Bronchial epithelial cell (primary cell): Measurements from ENCODE around the gene MARCHF10. TPM values are rescaled to one million over a fixed set of nuclear protein-coding genes. Genes with fewer than 3 reads are reported as not detected.

Experiments
- DNase-seq: peaks from one replicate; pipeline ENCODE4 v3.0.0-alpha.2; 2010; ENCODE audit warnings: low read depth
- FAIRE-seq: peaks from 2 replicates; lab custom pipeline; 2011; peaks lifted over from hg19 to GRCh38; lab: Jason Lieb, UNC
- H3K27me3 ChIP-seq: 2 replicates; pipeline ENCODE4 v1.5.1; 2011; ENCODE audit warnings: low read length; ENCODE audit not compliant: control insufficient read depth, insufficient read depth
- H3K36me3 ChIP-seq: 2 replicates; pipeline ENCODE4 v1.5.1; 2011; ENCODE audit warnings: low read length; ENCODE audit not compliant: control insufficient read depth, insufficient read depth
- H3K4me3 ChIP-seq: 2 replicates; pipeline ENCODE4 v1.5.1; 2011; ENCODE audit warnings: mild to moderate bottlenecking, low read depth, low read length, control low read depth
- total RNA-seq: library from RNA; depleted of rRNA; stranded (reverse); fragments of >200 nt; gene quantifications from 2 replicates; pipeline ENCODE4 v1.2.1, GENCODE V29; 2014
- TF ChIP-seq, protein P1 (sequence below): IDR thresholded peaks from 2 replicates; pipeline ENCODE4 v1.5.1; 2011; ENCODE audit warnings: mild to moderate bottlenecking, moderate library complexity, low read length, control low read depth, inconsistent platforms; ENCODE audit not compliant: insufficient read depth, severe bottlenecking

MARCHF10 gene
- total RNA-seq, 1 donor from 2014 or later: not detected

DNA sequence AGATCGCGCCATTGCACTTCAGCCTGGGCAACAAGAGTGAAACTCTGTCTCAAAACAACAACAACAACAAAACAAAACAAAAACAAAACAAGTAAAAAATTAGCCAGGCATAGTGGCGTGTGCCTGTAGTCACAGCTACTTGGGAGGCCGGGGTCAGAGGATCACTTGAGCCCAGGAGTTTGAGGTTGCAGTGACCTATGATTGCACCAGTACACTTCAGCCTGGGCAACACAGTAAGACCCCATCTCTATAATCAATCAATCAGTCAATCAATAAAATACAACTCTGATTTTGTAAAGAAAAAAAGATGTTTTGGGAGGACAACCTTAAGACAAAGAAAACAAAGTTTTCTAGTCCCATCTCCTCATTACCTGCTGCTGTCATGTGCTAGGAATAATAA is 51.9 kb downstream of the MARCHF10 start:
- FAIRE-seq (no peak), DNase-seq (no peak)
- Histone ChIP-seq H3K36me3 (no peaks in the 10 kb centered on the region), H3K27me3 (no peaks in the 10 kb centered on the region), H3K4me3 (no peak overlapping the region)
- TF ChIP-seq, protein P1, sequence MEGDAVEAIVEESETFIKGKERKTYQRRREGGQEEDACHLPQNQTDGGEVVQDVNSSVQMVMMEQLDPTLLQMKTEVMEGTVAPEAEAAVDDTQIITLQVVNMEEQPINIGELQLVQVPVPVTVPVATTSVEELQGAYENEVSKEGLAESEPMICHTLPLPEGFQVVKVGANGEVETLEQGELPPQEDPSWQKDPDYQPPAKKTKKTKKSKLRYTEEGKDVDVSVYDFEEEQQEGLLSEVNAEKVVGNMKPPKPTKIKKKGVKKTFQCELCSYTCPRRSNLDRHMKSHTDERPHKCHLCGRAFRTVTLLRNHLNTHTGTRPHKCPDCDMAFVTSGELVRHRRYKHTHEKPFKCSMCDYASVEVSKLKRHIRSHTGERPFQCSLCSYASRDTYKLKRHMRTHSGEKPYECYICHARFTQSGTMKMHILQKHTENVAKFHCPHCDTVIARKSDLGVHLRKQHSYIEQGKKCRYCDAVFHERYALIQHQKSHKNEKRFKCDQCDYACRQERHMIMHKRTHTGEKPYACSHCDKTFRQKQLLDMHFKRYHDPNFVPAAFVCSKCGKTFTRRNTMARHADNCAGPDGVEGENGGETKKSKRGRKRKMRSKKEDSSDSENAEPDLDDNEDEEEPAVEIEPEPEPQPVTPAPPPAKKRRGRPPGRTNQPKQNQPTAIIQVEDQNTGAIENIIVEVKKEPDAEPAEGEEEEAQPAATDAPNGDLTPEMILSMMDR: no peak

DNA sequence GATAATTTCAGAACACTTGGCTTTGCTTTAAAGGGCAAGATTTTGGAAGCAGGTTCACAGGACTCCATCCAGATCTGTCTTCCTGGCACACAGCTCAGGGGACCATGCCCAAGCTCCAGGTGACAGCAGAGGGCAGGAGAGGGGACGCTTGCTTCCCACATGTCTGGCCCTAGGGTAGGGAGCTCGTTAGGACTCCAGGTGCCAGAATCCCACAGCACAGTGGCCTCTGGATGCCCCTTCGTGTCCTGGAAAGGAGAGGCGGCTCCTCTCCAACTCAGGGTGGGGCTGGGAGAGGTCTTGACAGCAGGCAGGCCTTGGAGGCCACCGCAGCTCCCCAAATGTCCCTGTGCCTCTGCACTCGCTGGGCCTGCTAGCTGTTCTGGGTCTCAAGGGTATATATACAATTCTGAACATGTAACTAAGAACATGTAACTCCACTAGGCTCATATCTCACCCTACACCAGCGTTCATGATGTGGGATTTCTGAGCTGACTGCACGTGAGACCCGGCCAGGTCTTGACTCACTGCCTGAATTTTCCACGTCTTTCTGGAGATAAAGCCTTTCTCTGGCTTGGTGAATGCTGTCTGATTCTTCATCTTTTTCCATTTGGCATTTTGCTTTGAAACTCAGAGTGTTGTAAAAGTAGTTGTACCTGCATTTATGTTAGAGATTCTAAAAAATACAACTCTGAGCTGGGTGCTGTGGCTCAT is 52.8 kb downstream of the MARCHF10 start:
- no peak for DNase-seq
- Histone ChIP-seq H3K27me3 (no peaks in the 10 kb centered on the region), H3K36me3 (no peaks in the 10 kb centered on the region), H3K4me3 (no peak overlapping the region)
- FAIRE-seq: no peak
- TF ChIP-seq, protein P1: no peak

DNA sequence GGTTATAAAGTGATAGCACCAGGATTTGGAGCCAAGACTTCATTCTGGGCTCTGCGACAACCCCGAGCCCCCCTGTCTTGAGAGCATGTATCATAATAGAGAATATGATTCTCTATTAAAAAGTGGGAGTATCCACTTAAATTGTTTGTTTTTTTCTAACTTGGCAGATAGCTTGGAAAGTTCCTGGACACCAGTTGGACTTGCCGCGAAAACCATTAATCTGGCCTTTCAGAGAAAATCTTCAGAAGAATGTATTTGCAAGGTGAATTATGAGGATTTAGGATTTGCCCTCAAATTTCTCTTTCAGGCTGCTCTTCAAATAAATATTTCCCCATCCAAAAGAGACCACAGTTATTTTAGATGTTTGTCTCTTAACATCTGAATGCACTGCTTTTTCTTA is 53.5 kb downstream of the MARCHF10 start:
- TF ChIP-seq, protein P1: no peak
- DNase-seq (no peak), FAIRE-seq (no peak)

DNA sequence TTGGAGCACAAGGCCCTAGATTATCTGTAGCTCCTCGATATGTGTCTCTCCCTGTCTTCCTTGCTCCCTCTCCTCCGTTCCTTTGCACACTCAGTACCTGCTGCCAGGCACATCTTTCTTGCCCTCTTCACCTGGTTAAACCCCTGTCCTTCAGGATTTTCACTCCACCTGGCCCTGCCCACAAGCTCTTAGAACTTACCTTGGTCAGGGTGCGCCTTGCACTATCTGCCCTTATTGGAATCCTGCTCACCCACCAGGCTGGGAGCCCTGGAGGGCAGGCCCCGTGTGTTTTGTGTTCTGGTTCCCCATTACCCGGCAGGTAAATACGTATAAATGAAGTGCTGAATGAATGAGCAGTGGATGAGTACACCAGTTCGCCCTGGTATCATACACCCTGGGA is 54.6 kb downstream of the MARCHF10 start:
- FAIRE-seq (no peak), DNase-seq (no peak)
- TF ChIP-seq, protein P1: no peak
- Histone ChIP-seq H3K27me3 (no peaks in the 10 kb centered on the region), H3K4me3 (no peak overlapping the region), H3K36me3 (no peaks in the 10 kb centered on the region)

More for the DNA sequence above, 53.5 kb downstream of the MARCHF10 start:
- no peak overlapping the region for H3K4me3 ChIP-seq
- H3K27me3 ChIP-seq: no peaks in the 10 kb centered on the region
- H3K36me3 ChIP-seq: no peaks in the 10 kb centered on the region

DNA sequence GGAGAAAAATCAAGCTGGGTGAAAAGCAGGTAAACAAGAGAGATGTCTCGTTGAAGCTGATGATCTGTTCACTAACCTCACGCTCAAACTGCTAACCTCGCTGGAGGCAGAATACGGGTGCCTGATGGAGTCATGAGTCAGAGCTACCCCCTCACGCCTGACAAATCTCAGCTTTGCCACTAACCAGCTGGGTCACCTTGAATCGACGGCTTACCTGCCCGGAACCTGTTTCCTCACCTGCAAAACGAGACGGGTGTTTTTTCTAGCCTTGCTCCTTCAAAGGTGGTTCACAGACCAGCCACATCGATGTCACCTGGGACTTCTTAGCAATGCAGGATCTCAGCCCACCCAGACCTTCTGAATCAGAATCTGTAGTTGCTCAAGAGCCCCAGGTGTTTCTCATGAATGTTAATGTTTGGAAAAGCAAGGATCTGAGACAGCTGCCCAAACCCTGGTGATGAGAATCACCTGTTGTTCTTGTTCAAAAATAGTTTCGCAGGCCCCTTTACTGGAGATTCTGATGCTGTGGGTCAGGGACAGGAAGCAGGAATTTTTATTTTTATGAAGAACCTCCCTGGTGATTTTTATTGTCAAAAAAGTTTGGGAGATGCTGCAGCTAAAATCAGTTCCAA is 56.9 kb downstream of the MARCHF10 start:
- FAIRE-seq (no peak), DNase-seq (peak; percentile 48)
- no peaks in the 10 kb centered on the region for H3K36me3 ChIP-seq
- H3K27me3 ChIP-seq: no peaks in the 10 kb centered on the region
- TF ChIP-seq, protein P1: no peak
- H3K4me3 ChIP-seq: no peak overlapping the region

DNA sequence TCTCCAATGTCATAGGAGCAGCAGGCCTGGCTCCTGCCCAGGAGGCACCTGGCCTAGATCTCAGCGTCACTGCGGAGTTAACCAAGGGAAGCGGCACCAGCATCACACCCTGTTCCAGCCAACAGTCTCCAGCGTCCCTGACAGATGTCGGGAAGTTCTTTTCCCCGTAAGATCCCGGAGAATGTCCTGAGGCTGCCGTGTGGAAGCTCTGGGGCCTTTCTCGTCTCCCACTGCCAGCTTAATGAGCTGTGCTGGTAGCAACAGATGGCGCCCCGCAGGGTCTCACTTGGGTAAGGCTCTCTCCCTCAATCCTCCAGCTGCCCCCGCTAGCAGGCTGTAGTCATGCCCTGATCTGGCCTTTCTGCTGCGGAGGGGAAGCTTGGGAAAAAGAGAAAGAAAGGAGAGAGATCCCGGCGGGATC is 57.5 kb downstream of the MARCHF10 start:
- DNase-seq: no peak
- no peak for FAIRE-seq
- Histone ChIP-seq H3K4me3 (no peak overlapping the region), H3K27me3 (no peaks in the 10 kb centered on the region), H3K36me3 (no peaks in the 10 kb centered on the region)
- TF ChIP-seq, protein P1: no peak
